ENCODE results near the gene LPP. TPM values are rescaled to one million over a fixed set of nuclear protein-coding genes. Genes with fewer than 3 reads are reported as not detected.

Gene LPP
- total RNA-seq, 1 experiment from 2014 or later = 264 TPM

GRCh38 chr3:188874576-188874975, 720.6 kb downstream of the LPP start:
- Mint-ChIP-seq H3K4me1 (ENCODE audit: low read depth, unreplicated experiment) (no peaks in the 10 kb centered on the region), H3K27me3 (ENCODE audit: unreplicated experiment) (no peaks in the 10 kb centered on the region), H3K4me3 (ENCODE audit: low read depth, unreplicated experiment) (no peak overlapping the region), H3K36me3 (ENCODE audit: insufficient read depth, unreplicated experiment) (no peaks in the 10 kb centered on the region), H3K27ac (ENCODE audit: unreplicated experiment) (no peak overlapping the region), H3K9me3 (ENCODE audit: low read depth, unreplicated experiment) (no peaks in the 10 kb centered on the region)
- DNase-seq = no peak
- intact Hi-C loops (cut with micrococcal nuclease; ENCODE audit: unreplicated experiment) = no loop called here
- CTCF ChIA-PET = no interaction called here
- no TSS peak for BruUV-seq (replicated peaks)
- TF ChIP-seq CTCF (IDR thresholded peaks at IDR 0.05; ENCODE audit: unreplicated experiment) = no peak

- no TSS peak for BruUV-seq (replicated peaks)
- no peak for DNase-seq
- CTCF ChIA-PET = no interaction called here
- Mint-ChIP-seq H3K4me3 (ENCODE audit: low read depth, unreplicated experiment) (no peak overlapping the region), H3K36me3 (ENCODE audit: insufficient read depth, unreplicated experiment) (no peaks in the 10 kb centered on the region), H3K27me3 (ENCODE audit: unreplicated experiment) (no peaks in the 10 kb centered on the region), H3K9me3 (ENCODE audit: low read depth, unreplicated experiment) (no peaks in the 10 kb centered on the region), H3K4me1 (ENCODE audit: low read depth, unreplicated experiment) (no peaks in the 10 kb centered on the region), H3K27ac (ENCODE audit: unreplicated experiment) (no peak overlapping the region)
- TF ChIP-seq CTCF (IDR thresholded peaks at IDR 0.05; ENCODE audit: unreplicated experiment) = no peak
- intact Hi-C loops (cut with micrococcal nuclease; ENCODE audit: unreplicated experiment) = no loop called here
Measured at GRCh38 chr3:188875413-188875812, 721.5 kb downstream of the LPP start.

- Mint-ChIP-seq H3K4me1 (ENCODE audit: low read depth, unreplicated experiment) (peaks cover 7% of the 10 kb centered on the region), H3K36me3 (ENCODE audit: insufficient read depth, unreplicated experiment) (no peaks in the 10 kb centered on the region), H3K27me3 (ENCODE audit: unreplicated experiment) (no peaks in the 10 kb centered on the region), H3K9me3 (ENCODE audit: low read depth, unreplicated experiment) (no peaks in the 10 kb centered on the region), H3K27ac (ENCODE audit: unreplicated experiment) (no peak overlapping the region), H3K4me3 (ENCODE audit: low read depth, unreplicated experiment) (no peak overlapping the region)
- CTCF ChIA-PET = no interaction called here
- TF ChIP-seq CTCF (IDR thresholded peaks at IDR 0.05; ENCODE audit: unreplicated experiment) = no peak
- DNase-seq = no peak
- no TSS peak for BruUV-seq (replicated peaks)
- intact Hi-C loops (cut with micrococcal nuclease; ENCODE audit: unreplicated experiment) = no loop called here
Measured at GRCh38 chr3:188876370-188876769, 722.4 kb downstream of the LPP start.

GRCh38 chr3:188877381-188877780, 723.4 kb downstream of the LPP start:
- no peak for TF ChIP-seq CTCF (IDR thresholded peaks at IDR 0.05; ENCODE audit: unreplicated experiment)
- Mint-ChIP-seq H3K4me1 (ENCODE audit: low read depth, unreplicated experiment) (peaks cover 17% of the 10 kb centered on the region), H3K9me3 (ENCODE audit: low read depth, unreplicated experiment) (no peaks in the 10 kb centered on the region), H3K27ac (ENCODE audit: unreplicated experiment) (no peak overlapping the region), H3K27me3 (ENCODE audit: unreplicated experiment) (no peaks in the 10 kb centered on the region), H3K4me3 (ENCODE audit: low read depth, unreplicated experiment) (no peak overlapping the region), H3K36me3 (ENCODE audit: insufficient read depth, unreplicated experiment) (peaks cover 7% of the 10 kb centered on the region)
- CTCF ChIA-PET = no interaction called here
- DNase-seq = no peak
- intact Hi-C loops (cut with micrococcal nuclease; ENCODE audit: unreplicated experiment) = no loop called here
- BruUV-seq (replicated peaks) = TSS peak; percentile 21

GRCh38 chr3:188878076-188878475, 724.1 kb downstream of the LPP start:
- Mint-ChIP-seq H3K9me3 (ENCODE audit: low read depth, unreplicated experiment) (no peaks in the 10 kb centered on the region), H3K4me1 (ENCODE audit: low read depth, unreplicated experiment) (peaks cover 24% of the 10 kb centered on the region), H3K36me3 (ENCODE audit: insufficient read depth, unreplicated experiment) (peaks cover 12% of the 10 kb centered on the region), H3K4me3 (ENCODE audit: low read depth, unreplicated experiment) (no peak overlapping the region), H3K27ac (ENCODE audit: unreplicated experiment) (no peak overlapping the region), H3K27me3 (ENCODE audit: unreplicated experiment) (no peaks in the 10 kb centered on the region)
- CTCF ChIA-PET = no interaction called here
- DNase-seq = no peak
- no peak for TF ChIP-seq CTCF (IDR thresholded peaks at IDR 0.05; ENCODE audit: unreplicated experiment)
- BruUV-seq (replicated peaks) = no TSS peak
- intact Hi-C loops (cut with micrococcal nuclease; ENCODE audit: unreplicated experiment) = no loop called here
